CD4-positive, alpha-beta T cell treated with Interleukin-6 for 4 hours (primary cell): ENCODE data around the gene MAPKAP1.
"Not testable (repeated sequence)": the region's sequence is repeated elsewhere in the genome, so short reads cannot be mapped to it uniquely, and the experiment has no call there.

Experiments
- DNase-seq: peaks from one replicate; pipeline ENCODE4 v3.0.0-alpha.2; 2020; ENCODE audit warnings: mixed read lengths

MAPKAP1 gene

GRCh38 chr9:125730168-125730567, 23.2 kb upstream of the MAPKAP1 start:
- DNase-seq, result no peak

- DNase-seq, result no peak
Observed at GRCh38 chr9:125726456-125727132, 19.6 kb upstream of the MAPKAP1 start.

GRCh38 chr9:125707472-125707804, 430 bp upstream of the MAPKAP1 start:
- DNase-seq, result no peak

GRCh38 chr9:125705893-125706292, 1.1 kb downstream of the MAPKAP1 start:
- no peak for DNase-seq

GRCh38 chr9:125703662-125704061, 3.3 kb downstream of the MAPKAP1 start:
- DNase-seq, result no peak

GRCh38 chr9:125701351-125701750, 5.7 kb downstream of the MAPKAP1 start:
- DNase-seq, result no peak

- no peak for DNase-seq
Observed at GRCh38 chr9:125700791-125701190, 6.2 kb downstream of the MAPKAP1 start.

GRCh38 chr9:125699870-125700269, 7.1 kb downstream of the MAPKAP1 start:
- no peak for DNase-seq

- no peak for DNase-seq
Observed at GRCh38 chr9:125696106-125696647, 10.8 kb downstream of the MAPKAP1 start.

GRCh38 chr9:125695548-125695947, 11.5 kb downstream of the MAPKAP1 start:
- DNase-seq, result not testable (repeated sequence)

GRCh38 chr9:125694478-125694877, 12.5 kb downstream of the MAPKAP1 start:
- DNase-seq, result no peak

GRCh38 chr9:125693492-125693891, 13.5 kb downstream of the MAPKAP1 start:
- not testable (repeated sequence) for DNase-seq

- no peak for DNase-seq
Observed at GRCh38 chr9:125691869-125692268, 15.1 kb downstream of the MAPKAP1 start.

GRCh38 chr9:125690679-125691078, 16.3 kb downstream of the MAPKAP1 start:
- no peak for DNase-seq

- no peak for DNase-seq
Observed at GRCh38 chr9:125687163-125687863, 19.7 kb downstream of the MAPKAP1 start.

GRCh38 chr9:125685167-125685566, 21.8 kb downstream of the MAPKAP1 start:
- no peak for DNase-seq

GRCh38 chr9:125683486-125683885, 23.5 kb downstream of the MAPKAP1 start:
- no peak for DNase-seq

- DNase-seq, result no peak
Observed at GRCh38 chr9:125682340-125682739, 24.7 kb downstream of the MAPKAP1 start.

- no peak for DNase-seq
Observed at GRCh38 chr9:125681657-125682056, 25.4 kb downstream of the MAPKAP1 start.

- no peak for DNase-seq
Observed at GRCh38 chr9:125681086-125681622, 25.9 kb downstream of the MAPKAP1 start.

GRCh38 chr9:125680445-125680844, 26.6 kb downstream of the MAPKAP1 start:
- no peak for DNase-seq

- DNase-seq, result no peak
Observed at GRCh38 chr9:125679597-125680189, 27.3 kb downstream of the MAPKAP1 start.
